Measurements from ENCODE around the gene FOXO1.

FOXO1 gene

DNA sequence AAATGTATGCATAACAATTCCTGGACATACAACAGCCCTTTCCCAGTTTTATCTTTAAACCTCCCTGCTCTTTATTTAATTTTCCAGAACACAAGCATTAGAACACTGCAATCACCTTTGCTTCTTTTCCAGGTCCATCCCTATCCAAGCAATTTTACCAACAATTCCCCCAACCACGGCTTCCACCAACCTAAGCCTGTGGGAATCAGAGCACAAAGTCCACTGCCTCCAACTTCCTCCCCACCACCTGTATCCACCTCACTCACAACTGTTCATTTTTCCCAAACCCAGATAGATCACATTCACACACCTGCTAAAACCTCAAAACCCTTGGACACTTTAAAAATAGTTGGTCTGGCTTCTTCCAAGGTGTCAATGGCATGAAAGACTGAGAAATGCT is 39.5 kb downstream of the FOXO1 start:
- TF ChIP-seq, protein P1, sequence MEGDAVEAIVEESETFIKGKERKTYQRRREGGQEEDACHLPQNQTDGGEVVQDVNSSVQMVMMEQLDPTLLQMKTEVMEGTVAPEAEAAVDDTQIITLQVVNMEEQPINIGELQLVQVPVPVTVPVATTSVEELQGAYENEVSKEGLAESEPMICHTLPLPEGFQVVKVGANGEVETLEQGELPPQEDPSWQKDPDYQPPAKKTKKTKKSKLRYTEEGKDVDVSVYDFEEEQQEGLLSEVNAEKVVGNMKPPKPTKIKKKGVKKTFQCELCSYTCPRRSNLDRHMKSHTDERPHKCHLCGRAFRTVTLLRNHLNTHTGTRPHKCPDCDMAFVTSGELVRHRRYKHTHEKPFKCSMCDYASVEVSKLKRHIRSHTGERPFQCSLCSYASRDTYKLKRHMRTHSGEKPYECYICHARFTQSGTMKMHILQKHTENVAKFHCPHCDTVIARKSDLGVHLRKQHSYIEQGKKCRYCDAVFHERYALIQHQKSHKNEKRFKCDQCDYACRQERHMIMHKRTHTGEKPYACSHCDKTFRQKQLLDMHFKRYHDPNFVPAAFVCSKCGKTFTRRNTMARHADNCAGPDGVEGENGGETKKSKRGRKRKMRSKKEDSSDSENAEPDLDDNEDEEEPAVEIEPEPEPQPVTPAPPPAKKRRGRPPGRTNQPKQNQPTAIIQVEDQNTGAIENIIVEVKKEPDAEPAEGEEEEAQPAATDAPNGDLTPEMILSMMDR (IDR thresholded peaks at IDR 0.05; ENCODE audit: insufficient read depth, low read depth, low read length, missing control alignments), result no peak

DNA sequence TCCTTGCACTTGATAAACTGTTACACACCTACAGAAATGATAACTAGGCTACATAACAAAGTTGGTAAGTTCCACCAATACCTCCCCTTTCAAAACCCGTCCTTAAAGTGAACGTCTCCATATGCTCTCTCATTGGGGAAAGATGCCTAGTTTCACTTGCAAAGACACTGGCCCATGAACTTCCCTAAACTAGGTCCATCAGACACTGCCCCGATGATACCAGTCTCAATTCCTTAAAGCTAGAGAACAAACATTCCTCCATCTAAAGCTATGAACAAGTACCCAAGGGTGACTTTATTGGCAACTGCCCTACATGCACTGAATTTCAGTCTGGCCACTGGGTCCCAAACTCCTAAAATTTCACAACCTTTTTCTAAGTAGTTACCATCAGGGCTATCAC is 39.9 kb downstream of the FOXO1 start:
- TF ChIP-seq, protein P1 (IDR thresholded peaks at IDR 0.05; ENCODE audit: insufficient read depth, low read depth, low read length, missing control alignments), result no peak
- no peak overlapping the region for H3K4me3 ChIP-seq (ENCODE audit: low read length)
- no peak for DNase-seq (ENCODE audit: low read depth)

More for the DNA sequence above, 39.5 kb downstream of the FOXO1 start:
- DNase-seq (ENCODE audit: low read depth), result no peak
- H3K4me3 ChIP-seq (ENCODE audit: low read length), result no peak overlapping the region

DNA sequence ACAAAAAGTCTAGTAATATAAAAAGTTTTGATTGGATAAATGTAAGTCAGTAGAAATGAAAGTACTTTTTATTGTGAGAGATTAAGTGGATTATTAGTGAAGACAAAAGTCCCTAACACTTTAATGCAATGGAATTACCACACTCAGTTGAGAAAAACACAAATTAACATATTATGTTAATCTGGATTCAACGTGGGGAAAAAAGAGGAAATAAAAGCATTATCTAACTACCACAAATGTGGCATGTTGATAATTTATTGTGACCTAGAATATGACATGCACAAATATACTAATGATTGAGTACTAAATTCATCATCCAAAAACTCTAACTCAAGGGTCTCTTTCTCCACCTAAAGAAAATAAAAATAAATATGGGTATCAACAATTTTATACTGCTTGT is 41.5 kb downstream of the FOXO1 start:
- TF ChIP-seq, protein P1 (IDR thresholded peaks at IDR 0.05; ENCODE audit: insufficient read depth, low read depth, low read length, missing control alignments), result no peak
- DNase-seq (ENCODE audit: low read depth), result no peak
- H3K4me3 ChIP-seq (ENCODE audit: low read length), result no peak overlapping the region

DNA sequence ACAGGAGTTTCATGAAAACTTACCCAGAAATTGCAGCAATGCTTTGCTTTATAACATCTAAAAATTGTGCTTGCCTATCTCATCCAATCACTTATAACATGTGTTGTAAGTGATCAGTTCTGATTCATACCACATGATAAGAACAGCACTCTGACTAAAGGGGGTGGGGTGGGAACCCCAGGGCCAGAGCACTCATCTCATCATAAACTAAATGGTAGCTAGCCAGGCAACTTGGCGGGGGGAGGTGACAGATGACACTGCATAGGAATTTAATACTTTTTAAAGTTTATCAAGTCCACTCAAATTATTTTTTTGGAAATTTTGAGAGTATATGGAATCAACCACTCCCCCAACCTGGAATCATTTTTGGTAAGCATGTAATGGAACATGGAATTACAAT is 42.1 kb downstream of the FOXO1 start:
- peak; percentile 46 for DNase-seq (ENCODE audit: low read depth)
- H3K4me3 ChIP-seq (ENCODE audit: low read length), result no peak overlapping the region
- TF ChIP-seq, protein P1 (IDR thresholded peaks at IDR 0.05; ENCODE audit: insufficient read depth, low read depth, low read length, missing control alignments), result no peak

DNA sequence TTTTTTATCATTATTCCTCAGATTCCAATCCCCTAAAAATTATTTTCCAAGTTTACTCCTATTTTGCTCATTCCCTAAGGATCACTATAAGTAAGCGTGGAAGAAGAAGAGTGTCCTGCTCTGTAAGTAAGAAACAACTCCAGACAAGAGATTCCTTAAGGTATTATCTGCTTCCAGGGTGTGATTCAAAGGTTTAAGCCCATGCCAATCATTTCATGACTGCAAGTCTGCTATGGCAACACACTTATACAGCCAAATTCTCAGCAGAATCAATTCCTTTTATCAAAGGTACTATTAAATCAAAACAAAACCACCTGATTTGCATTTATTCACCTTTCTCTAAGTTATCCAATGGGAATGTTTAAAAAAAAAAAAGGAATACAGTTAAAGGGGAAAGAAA is 43.7 kb downstream of the FOXO1 start:
- no peak overlapping the region for H3K4me3 ChIP-seq (ENCODE audit: low read length)
- TF ChIP-seq, protein P1 (IDR thresholded peaks at IDR 0.05; ENCODE audit: insufficient read depth, low read depth, low read length, missing control alignments), result no peak
- DNase-seq (ENCODE audit: low read depth), result peak; percentile 43

DNA sequence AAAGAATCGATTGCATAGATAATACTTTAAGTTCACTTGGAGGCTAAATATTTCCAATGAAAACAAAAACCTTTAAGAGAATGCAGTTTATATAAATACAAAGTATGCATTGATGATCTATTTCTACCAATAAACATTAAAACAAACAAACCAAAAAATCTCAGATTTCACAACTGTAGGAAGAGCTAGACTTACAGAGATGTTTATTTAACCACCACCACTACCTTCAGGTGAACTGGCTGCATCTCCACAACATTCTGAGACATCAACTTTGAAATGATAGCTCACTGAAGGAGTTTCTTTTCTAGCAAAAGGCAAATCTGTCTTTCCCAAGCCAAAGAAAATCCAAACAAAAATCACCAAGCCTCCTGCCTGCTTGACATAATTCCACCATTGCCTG is 44.2 kb downstream of the FOXO1 start:
- no peak for DNase-seq (ENCODE audit: low read depth)
- TF ChIP-seq, protein P1 (IDR thresholded peaks at IDR 0.05; ENCODE audit: insufficient read depth, low read depth, low read length, missing control alignments), result no peak
- H3K4me3 ChIP-seq (ENCODE audit: low read length), result no peak overlapping the region

DNA sequence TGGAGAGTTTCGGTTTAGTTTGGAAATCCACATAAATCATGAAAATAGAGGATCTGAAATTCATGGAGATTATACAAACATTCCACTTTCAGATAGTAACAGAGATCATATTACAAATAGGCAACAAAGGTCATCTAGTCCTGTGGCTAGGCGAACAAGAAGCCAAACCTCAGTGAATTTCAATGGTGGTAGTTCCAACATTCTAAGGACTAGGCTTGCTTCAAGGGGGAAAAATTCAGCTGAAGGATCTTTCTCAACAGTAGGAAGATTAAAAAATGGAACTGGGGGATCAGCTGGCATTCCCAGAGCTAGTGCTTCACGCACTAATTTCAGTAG is 47.0 kb downstream of the FOXO1 start:
- no peak for DNase-seq (ENCODE audit: low read depth)
- H3K4me3 ChIP-seq (ENCODE audit: low read length), result no peak overlapping the region
- TF ChIP-seq, protein P1 (IDR thresholded peaks at IDR 0.05; ENCODE audit: insufficient read depth, low read depth, low read length, missing control alignments), result no peak
